Activated CD4-positive, alpha-beta T cell treated with anti-CD3 and anti-CD28 coated beads, Interleukin-2, Interleukin-4, amounts not matched to agents 100 ng/mL and 50 ng/mL, durations not matched to agents 16 hours and 8 hours (primary cell): ENCODE measurements around the gene GYG2.

Source experiments
- DNase-seq: peaks from one replicate; pipeline ENCODE4 v3.0.0-alpha.2; 2020; ENCODE audit warnings: low spot score

GYG2 gene

DNA sequence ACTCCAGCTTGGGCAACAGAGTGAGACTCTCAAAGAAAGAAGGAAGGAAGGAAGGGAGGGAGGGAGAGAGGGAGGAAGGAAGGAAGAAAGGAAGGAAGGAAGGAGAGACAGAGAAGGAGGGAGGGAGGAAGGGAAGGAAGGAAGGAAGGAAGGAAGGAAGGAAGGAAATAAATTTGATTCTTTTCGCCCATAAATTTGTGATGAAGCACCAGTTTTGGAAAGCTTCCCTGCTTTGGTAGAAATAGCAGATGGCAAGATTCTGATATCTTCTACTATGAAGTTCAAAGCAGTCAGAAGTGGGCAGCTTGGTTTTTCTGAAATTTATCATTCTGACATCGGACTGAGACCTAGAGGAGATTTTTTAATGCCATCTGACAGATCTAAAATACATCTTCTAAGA lies 11.7 kb upstream of the GYG2 start:
- DNase-seq, result no peak

- peak; percentile 17 for DNase-seq
Measured at GRCh38 chrX:2819345-2820135, 9.2 kb upstream of the GYG2 start.

DNA sequence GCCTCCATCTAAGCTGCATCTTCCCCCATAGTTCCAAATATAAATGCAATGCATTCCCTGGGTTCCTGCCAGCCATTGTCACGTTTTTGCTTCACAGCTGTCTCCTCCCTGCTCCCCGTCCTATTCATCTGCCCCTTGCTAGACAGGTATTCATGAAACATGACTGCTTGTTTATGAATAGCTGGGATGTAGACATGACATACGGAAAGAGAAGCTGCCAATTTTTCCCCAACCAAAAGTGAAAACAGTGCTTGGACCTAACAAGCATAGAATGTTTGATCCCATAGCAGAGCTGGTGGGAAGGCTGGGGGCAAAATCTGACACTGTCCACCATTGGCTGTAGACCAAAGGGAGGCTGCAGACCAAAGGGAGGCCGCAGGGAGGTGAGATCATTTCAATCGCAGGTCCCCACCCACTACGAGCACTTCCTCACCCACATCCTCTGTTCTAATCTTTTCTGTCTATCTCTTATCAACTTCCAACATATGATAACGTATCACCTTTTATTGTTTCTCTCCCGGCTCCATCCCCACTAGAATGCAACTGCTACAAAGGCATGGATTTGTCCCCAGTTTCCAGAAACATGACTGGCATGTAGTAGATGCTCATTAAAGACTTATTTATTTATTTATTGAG lies 8.5 kb upstream of the GYG2 start:
- DNase-seq, result no peak

DNA sequence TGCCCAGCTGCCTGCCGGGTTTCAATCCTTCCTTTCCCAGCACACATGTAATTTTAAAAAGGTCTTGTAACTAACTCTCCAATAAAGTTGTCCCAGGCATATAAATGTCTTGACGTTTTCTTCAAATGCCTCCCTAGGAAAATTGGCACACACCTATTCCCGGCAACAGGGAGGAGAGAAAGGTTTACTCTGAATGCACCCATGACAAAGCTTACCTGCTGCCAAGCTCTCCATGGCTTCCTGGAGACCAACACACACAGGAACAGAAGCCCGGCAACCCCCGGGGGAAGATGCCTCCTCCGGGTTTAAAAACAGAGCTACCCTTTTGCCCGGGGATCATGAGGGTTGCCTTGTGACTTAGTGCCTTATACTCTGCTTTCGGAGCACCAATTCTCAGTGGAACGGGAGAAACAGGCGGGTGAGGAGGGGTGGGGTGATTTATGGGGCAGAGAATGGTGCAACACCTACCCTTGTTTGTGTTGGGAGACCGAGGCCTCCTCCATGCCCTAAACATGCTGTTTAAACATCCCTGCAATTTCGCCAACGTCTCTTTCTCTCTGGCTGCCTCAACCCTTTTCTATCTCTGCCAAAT lies 4.8 kb upstream of the GYG2 start:
- DNase-seq, result no peak

- DNase-seq, result no peak
Measured at GRCh38 chrX:2824886-2825285, 3.8 kb upstream of the GYG2 start.

DNA sequence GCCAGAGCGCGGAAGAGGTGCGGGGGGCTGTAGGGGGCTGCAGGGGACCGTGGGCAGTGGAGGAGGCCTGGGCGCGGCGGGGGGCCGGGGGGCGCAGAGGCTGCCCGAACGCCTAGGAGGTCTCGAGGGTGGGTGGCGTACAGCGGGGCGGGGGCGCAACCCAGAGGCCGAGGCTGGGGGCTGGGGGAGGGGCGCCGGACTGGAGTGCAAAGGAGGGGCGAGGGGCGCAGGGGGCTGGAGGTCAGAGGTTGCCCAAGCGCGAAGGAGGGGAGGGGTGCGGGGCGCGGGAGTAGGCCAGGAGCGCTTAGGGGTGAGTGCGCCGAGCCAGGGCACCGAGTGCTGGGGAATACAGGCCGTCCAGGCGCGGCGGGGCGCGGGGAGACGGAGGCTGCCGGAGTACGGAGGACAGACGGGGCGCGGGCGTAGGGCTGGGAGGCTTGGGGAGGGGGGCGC lies 255 bp downstream of the GYG2 start:
- no peak for DNase-seq

DNA sequence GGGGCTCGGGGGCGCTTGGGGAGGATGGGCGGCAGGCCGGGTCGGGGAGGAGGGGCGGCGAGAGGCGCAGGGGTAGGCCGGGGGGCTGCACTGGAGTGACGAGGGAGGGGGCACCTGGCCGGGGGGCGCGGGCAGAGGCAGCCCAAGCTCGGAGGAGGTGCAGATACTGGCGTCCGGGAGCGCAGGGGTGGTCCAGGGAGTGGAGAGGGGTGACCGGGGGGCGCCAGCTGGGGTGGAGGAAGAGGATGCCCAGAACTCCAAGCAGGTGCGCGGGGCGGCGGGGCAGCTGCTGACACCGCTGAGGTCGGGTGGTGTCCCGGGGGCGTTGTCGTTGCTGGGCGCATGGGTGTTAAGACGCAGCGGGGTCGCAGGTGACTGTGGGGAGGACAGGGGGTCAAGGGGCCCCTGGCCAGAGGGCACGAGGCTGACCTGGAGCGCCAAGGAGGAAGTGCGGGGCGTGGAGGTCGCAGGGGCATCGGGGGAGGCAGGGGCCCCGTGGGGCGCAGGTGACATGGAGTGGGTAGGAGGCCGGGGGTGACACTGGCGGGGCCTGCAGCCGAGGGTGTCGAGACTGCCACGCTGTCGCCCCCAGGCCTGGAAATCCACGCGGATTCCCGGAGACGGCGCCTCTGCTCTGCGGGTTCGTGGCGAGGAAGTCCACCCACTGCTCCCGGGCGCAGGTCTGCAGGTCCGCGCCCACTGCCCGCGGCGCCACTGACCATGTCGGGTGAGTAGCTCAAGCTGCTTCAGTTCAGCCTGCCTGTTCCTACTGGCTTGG lies 928 bp downstream of the GYG2 start:
- no peak for DNase-seq

DNA sequence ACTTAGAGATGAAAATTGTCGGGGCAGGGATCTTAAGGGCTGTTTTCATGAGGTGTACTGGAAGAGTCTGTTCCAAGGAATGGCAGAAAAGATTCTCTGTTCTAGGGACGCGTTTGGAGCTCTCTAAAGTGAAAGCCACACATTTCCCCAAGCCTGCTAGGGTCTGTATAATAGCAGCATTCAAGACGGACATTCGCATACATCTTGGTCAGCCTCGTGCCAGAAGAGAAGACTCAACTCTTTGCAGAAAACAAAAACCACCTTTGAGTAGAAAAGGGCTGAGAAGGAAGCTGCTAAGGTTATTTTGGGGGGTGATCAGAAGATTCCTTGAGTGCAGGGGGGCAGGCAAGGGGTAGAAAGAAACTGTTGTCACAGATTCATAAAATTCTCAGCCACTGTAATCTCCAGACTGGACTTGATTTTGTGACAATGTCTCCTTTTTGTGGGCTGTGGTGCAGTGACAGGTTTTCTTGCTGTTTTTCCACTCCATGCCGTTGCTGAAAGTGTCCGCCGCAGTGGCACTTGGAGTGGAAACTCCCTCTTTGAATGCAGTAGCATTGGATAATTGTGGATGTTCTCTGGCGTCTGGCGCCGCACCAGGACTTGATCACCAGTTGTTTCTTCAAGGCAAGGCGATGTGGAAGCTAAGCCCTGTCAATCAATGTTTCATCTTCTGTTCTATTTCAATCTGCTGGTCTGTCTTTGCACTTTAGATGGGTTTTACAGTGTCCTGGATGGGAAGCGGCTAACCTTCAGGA lies 2.9 kb downstream of the GYG2 start:
- DNase-seq, result no peak

- no peak for DNase-seq
Measured at GRCh38 chrX:2837961-2838360, 9.2 kb downstream of the GYG2 start.

DNA sequence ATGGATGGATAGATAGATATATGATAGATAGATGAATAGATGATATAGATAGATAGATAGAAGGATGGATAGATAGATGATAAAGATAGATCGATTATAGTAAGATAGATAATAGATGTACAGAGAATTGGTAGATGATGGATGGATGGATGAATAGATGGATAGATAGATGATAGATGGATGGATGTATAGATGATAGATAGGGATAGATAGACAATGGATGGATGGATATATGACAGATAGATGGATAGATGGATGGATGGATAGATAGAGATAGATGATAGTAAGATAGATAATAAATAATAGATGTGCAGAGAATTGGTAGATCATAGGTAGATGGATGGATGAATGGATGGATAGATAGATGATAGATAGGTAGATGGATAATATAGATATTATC lies 12.2 kb downstream of the GYG2 start:
- no peak for DNase-seq

GRCh38 chrX:2841537-2841936 lies 12.8 kb downstream of the GYG2 start:
- DNase-seq, result no peak

DNA sequence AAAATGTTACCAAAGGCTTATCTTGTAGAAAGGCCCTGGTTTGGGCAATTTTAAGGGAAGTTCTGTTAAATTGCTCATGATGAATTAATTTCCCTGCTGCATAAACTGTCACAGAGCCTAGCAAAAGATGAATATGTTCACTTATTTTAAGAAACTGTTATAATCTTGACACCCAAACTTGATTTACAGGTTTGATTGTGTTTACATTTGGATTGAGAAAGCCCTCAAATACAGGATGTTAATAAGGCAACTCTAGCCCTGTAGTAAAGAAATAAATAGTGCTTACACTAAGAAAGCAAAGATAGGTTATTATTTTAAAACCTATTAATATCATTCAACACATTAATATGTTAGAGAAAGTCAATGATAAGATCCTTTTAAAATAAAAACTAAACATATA lies 18.3 kb downstream of the GYG2 start:
- DNase-seq, result no peak

- DNase-seq, result no peak
Measured at GRCh38 chrX:2848871-2849301, 20.2 kb downstream of the GYG2 start.

DNA sequence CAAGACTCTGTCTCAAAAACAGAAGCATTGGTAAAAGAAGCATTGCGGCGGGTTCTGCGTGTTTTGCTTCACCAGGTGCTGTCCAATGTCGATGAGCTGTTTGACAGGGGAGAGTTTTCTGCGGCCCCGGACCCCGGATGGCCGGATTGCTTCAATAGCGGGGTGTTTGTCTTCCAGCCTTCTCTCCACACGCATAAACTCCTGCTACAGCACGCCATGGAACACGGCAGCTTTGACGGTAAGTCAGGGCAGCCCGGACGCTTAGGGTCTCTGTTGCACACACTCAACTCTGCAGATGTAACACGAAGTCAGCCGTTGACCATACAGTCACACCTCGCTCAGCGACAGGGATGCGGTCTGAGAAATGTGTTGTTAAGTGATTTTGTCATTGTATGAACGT lies 26.2 kb downstream of the GYG2 start:
- DNase-seq, result no peak

DNA sequence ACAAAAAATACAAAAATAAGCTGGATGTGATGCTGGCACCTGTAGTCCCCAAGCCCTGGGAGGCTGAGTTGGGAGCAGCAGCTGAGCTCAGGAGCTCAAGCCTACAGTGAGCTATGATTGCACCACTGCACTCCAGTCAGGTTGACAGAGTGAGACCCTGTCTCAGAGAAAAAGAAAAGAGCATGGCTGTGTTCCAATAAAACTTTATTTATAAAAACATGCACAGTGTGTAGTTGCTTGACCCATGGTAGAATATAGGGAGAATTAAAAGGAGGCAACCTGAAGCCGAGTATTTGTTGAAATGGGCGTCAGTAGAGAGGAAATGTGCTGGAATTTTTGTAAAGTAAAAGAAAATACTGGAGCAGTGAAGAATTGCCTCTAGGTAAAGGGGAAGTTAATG lies 27.0 kb downstream of the GYG2 start:
- no peak for DNase-seq

DNA sequence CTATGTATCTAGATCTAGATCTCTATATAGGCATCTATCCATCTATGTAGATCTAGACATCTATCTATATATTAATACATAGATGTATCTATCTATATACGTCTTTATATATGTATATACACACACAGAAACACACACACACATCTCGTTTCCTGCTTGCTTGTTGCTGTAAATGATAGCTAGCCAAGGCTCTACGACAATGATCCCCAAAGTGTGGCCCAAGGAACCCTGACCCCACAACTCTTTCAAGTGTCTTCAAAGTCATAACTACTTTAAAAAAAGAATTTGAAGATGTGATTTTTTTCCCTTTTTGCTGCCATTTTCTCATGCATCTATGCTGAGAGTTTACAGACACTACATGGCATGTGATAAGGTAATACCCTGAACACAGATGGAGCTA lies 28.8 kb downstream of the GYG2 start:
- no peak for DNase-seq

GRCh38 chrX:2859197-2859797 lies 30.6 kb downstream of the GYG2 start:
- DNase-seq, result no peak

DNA sequence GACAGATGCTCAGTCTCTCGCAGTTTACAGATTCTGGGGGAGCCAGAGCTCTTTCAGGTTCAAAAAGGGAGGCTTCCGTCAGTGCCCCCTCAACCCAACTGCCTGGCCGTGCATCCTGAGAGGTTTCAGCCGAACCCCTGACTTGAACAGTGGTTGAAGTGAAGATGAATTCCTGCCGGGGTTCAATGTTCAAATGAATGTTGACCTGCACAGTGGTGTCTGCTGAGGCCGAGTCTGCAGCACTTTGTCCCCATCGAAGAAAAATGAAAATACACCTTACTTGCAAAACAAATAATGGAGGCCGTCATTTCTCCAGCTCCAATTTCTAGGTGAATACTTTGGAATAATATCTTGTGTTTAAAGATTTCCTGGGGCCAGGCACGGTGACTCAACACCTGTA lies 33.7 kb downstream of the GYG2 start:
- DNase-seq, result no peak

DNA sequence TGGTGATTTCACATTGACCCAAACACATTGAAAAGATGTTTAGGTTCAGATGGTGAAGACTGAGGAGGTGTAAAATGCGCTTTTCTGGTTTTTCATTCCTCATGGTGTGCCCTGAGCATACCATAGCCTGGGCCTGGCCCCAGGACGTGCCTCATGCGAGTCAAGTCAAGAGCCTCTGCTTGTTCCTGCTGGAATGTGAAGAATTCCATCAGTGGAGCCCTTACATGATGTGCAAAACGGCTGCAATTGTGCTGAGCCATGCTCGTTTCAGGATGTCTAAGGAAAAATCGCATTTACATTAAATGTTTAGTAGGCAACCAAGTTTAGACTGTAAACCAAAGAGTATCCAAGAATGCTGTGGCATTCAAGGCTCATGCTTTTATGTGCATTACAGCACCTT lies 34.9 kb downstream of the GYG2 start:
- no peak for DNase-seq

- no peak for DNase-seq
Measured at GRCh38 chrX:2867206-2867605, 38.5 kb downstream of the GYG2 start.

- no peak for DNase-seq
Measured at GRCh38 chrX:2870650-2871049, 41.9 kb downstream of the GYG2 start.
